HCT116 (cell line): ENCODE measurements around the gene NFIB. TPM values are rescaled to one million over a fixed set of nuclear protein-coding genes. Genes with fewer than 3 reads are reported as not detected.

Source experiments
- ATAC-seq: fragments of 200-7000 bp; cut with Tn5 transposase; 2 replicates; pipeline ENCODE4 v1.9.1; 2020; ENCODE audit warnings: mild to moderate bottlenecking, moderate library complexity
- BruUV-seq: library from RNA; stranded (reverse); fragments of 400-500 nt; replicated peaks from 2 replicates; lab custom pipeline; 2021; lab: Mats Ljungman, UMichigan
- CTCF ChIA-PET: fragments of 300-600 bp; sonication (Branson Sonifier 250); formaldehyde crosslinking; loops from one replicate; lab custom pipeline; 2021; ENCODE audit warnings: antibody characterized with exemption; lab: Charles Lee
- POLR2A ChIA-PET: fragments of 300-600, 350-600 bp; sonication (Branson Sonifier 250); formaldehyde crosslinking; loops from one replicate; lab custom pipeline; 2021; ENCODE audit warnings: antibody characterized with exemption; lab: Charles Lee
- RAD21 ChIA-PET, 2 experiments: fragments of 300-600 bp; sonication (Branson Sonifier 250); formaldehyde crosslinking; loops; one replicate each; lab custom pipeline; 2023; ENCODE audit warnings: low total read pairs in 2 of 2; ENCODE audit not compliant: uncharacterized antibody in 2 of 2, unreplicated experiment in 2 of 2, low non-redundant PET in 1 of 2; lab: Charles Lee
- DNase-seq: peaks from one replicate; pipeline ENCODE4 v3.0.0-alpha.2; 2010; ENCODE audit warnings: low read depth, low spot score
- H2AFZ ChIP-seq: fragments of 200-600 bp; shearing (Covaris generic), sonication (generic); 2 replicates; pipeline ENCODE4 v1.6.1; 2017; ENCODE audit warnings: low read depth, mixed run types, mixed read lengths, antibody characterized with exemption, low read length; ENCODE audit not compliant: poor library complexity, severe bottlenecking
- H3K27ac ChIP-seq: 2 replicates; pipeline ENCODE4 v1.5.1; 2012; ENCODE audit warnings: low read depth, low read length
- H3K27me3 ChIP-seq: fragments of 200-600 bp; sonication (generic); 2 replicates; pipeline ENCODE4 v1.6.1; 2016; ENCODE audit warnings: mixed run types, low read length, mixed read lengths; ENCODE audit not compliant: insufficient read depth
- H3K36me3 ChIP-seq, 2 experiments: fragments of 200-500 bp in 1 of 2; fragments of 200-600 bp in 1 of 2; sonication (Bioruptor generic) in 1 of 2; sonication (generic) in 1 of 2; 2 replicates each; pipeline versions ENCODE4 v1.5.1 to v1.6.1; 2014 to 2016; ENCODE audit warnings: low read length in 2 of 2, inconsistent platforms in 1 of 2, mixed read lengths in 1 of 2, mixed run types in 1 of 2; ENCODE audit not compliant: insufficient read depth in 2 of 2, control insufficient read depth in 1 of 2
- H3K4me1 ChIP-seq, 2 experiments: fragments of 200-600 bp in 1 of 2; sonication (generic) in 1 of 2; 2 replicates each; pipeline versions ENCODE4 v1.5.1 to v1.6.1; 2012 to 2017; ENCODE audit warnings: low read length in 2 of 2, inconsistent platforms in 1 of 2, mild to moderate bottlenecking in 1 of 2, mixed read lengths in 1 of 2, mixed run types in 1 of 2, moderate library complexity in 1 of 2; ENCODE audit not compliant: insufficient read depth in 2 of 2, control insufficient read depth in 1 of 2
- H3K4me2 ChIP-seq: fragments of 200-600 bp; sonication (generic); 2 replicates; pipeline ENCODE4 v1.6.1; 2017; ENCODE audit warnings: mixed run types, low read length, mixed read lengths
- H3K4me3 ChIP-seq, 2 experiments: fragments of 200-600 bp in 1 of 2; sonication (generic) in 1 of 2; replicated peaks in 1 of 2; 2 replicates each; pipeline ENCODE4 v1.5.1; 2011 to 2016; ENCODE audit warnings: low read length in 2 of 2, control low read depth in 1 of 2, low read depth in 1 of 2, mild to moderate bottlenecking in 1 of 2, mixed read lengths in 1 of 2, mixed run types in 1 of 2
- H3K79me2 ChIP-seq: fragments of 200-600 bp; sonication (generic); 2 replicates; pipeline ENCODE4 v1.6.1; 2017; ENCODE audit warnings: mild to moderate bottlenecking, mixed run types, low read length, moderate library complexity, mixed read lengths; ENCODE audit not compliant: insufficient read depth
- H3K9ac ChIP-seq: fragments of 200-600 bp; sonication (generic); 2 replicates; pipeline ENCODE4 v1.6.1; 2016; ENCODE audit warnings: low read length, mixed read lengths
- H3K9me2 ChIP-seq: fragments of 200-600 bp; sonication (generic), shearing (Covaris generic); 2 replicates; pipeline ENCODE4 v1.6.1; 2017; ENCODE audit warnings: mixed run types, mild to moderate bottlenecking, moderate library complexity; ENCODE audit not compliant: insufficient read depth
- H3K9me3 ChIP-seq, 2 experiments: fragments of 200-500 bp in 1 of 2; fragments of 200-600 bp in 1 of 2; sonication (Bioruptor generic) in 1 of 2; sonication (generic) in 1 of 2; 2 replicates each; pipeline ENCODE4 v1.6.1; 2014 to 2017; ENCODE audit warnings: low read length in 2 of 2, mixed read lengths in 2 of 2, inconsistent platforms in 1 of 2, low read depth in 1 of 2, mild to moderate bottlenecking in 1 of 2, mixed run types in 1 of 2, moderate library complexity in 1 of 2; ENCODE audit not compliant: control insufficient read depth in 1 of 2, insufficient read depth in 1 of 2
- H4K20me1 ChIP-seq: fragments of 200-600 bp; sonication (generic), shearing (Covaris generic); 2 replicates; pipeline ENCODE4 v1.6.1; 2017; ENCODE audit warnings: mixed run types, mild to moderate bottlenecking, moderate library complexity; ENCODE audit not compliant: insufficient read depth
- ATF3 ChIP-seq: IDR thresholded peaks from 2 replicates; pipeline ENCODE4 v1.6.1; 2012
- CBX3 ChIP-seq: IDR thresholded peaks from 2 replicates; pipeline ENCODE4 v1.6.1; 2012; ENCODE audit warnings: low read depth
- ELF1 ChIP-seq: IDR thresholded peaks from 2 replicates; pipeline ENCODE4 v1.6.1; 2012; ENCODE audit warnings: low read depth, borderline replicate concordance
- EZH2 ChIP-seq: fragments of 200-600 bp; sonication (generic); IDR thresholded peaks from 2 replicates; pipeline ENCODE4 v1.6.1; 2017; ENCODE audit warnings: antibody characterized with exemption, mixed run types
- FOSL1 ChIP-seq: IDR thresholded peaks from 2 replicates; pipeline ENCODE4 v1.6.1; 2012; ENCODE audit warnings: low read depth
- JUND ChIP-seq: IDR thresholded peaks from 2 replicates; pipeline ENCODE4 v1.6.1; 2012
- POLR2A ChIP-seq: IDR thresholded peaks from 2 replicates; pipeline ENCODE4 v1.7.0; 2011; ENCODE audit warnings: borderline replicate concordance; ENCODE audit not compliant: insufficient read depth, insufficient read length; ENCODE audit errors: extremely low read depth
- RAD21 ChIP-seq: IDR thresholded peaks from 2 replicates; pipeline ENCODE4 v1.6.1; 2012; ENCODE audit warnings: low read depth, mild to moderate bottlenecking
- SIN3A ChIP-seq: IDR thresholded peaks from 2 replicates; pipeline ENCODE4 v1.6.1; 2012; ENCODE audit warnings: low read depth
- SRF ChIP-seq: IDR thresholded peaks from 2 replicates; pipeline ENCODE4 v1.6.1; 2012; ENCODE audit warnings: low read depth
- TCF7L2 ChIP-seq: IDR thresholded peaks from 2 replicates; pipeline ENCODE4 v1.7.0; 2011; ENCODE audit warnings: borderline replicate concordance, inconsistent platforms; ENCODE audit not compliant: insufficient read depth, insufficient read length; ENCODE audit errors: extremely low read depth
- ZBTB33 ChIP-seq: IDR thresholded peaks from 2 replicates; pipeline ENCODE4 v1.6.1; 2011; ENCODE audit warnings: mild to moderate bottlenecking, low read length, moderate library complexity; ENCODE audit not compliant: insufficient replicate concordance; ENCODE audit errors: extremely low read depth
- ZFX ChIP-seq: fragments of 450-650 bp; IDR thresholded peaks from 2 replicates; pipeline ENCODE4 v1.6.1; 2017
- ZNF274 ChIP-seq: fragments of 200-500 bp; sonication (Bioruptor generic); IDR thresholded peaks from 2 replicates; pipeline ENCODE4 v1.6.1; 2014; ENCODE audit warnings: mild to moderate bottlenecking, low read depth, low read length, inconsistent platforms
- intact Hi-C: fragments of 100-400 bp; cut with micrococcal nuclease; formaldehyde crosslinking; loops from 2 replicates; pipeline ENCODE4 v1.10.0; 2022
- total RNA-seq: library from RNA; stranded (reverse); gene quantifications from one replicate; pipeline ENCODE4 v1.2.1, GENCODE V29; 2021; ENCODE audit not compliant: unreplicated experiment
- TF ChIP-seq, protein P1 (sequence below): IDR thresholded peaks from 2 replicates; pipeline ENCODE4 v1.6.1; 2012

NFIB gene
- total RNA-seq, 1 experiment from 2014 or later, result 6.6 TPM

DNA sequence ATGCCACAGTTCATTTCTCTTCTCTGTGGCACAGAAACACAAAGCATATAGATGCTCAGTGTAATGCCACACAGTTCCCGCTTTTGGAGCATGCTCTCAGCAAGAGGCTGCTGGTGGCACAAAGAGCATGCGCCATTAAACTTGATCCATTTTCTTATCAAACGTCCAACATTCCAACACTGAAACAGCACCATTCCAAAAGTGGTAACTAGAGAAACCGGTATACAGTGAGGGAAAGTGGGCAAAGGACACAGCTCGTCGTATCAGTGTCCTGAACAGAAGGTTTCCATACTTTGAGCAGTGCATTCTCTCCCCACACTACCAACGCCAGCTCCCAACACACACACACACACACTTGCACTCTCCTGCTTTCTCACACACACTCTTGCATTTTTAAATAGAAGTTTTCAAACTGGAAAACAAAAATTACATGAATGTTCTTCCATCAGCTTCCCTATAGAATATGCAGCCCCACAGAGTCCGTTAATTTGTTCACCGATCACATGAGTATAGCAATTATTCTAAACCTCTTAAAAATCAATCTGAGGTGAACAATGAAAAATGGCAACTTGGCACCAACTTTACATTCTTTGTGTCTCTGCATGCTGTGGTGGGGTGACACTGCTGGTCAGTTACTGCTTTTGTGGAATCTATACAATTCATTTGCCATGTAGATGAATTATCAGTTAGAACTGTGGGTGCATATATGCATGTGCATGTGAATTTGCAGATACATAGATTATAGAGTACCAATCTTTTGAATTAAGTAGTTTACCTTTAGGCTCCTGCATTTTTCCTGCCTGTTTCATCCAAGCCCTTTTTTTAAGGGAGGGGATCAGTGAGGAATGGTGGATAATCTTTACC is 5.7 kb downstream of the NFIB start:
- RAD21 ChIA-PET, result no interaction called here
- Histone ChIP-seq H3K36me3 (no peaks in the 10 kb centered on the region), H2AFZ (no peak overlapping the region), H3K4me1 (peaks cover 0 to under 1% of the 10 kb centered on the region in 2 experiments; a peak in 2 of 4 replicates), H3K4me3 (no peak overlapping the region), H3K4me2 (no peak overlapping the region), H3K27me3 (peaks cover 17% of the 10 kb centered on the region; the same call in 1 of the 2 replicates), H3K9ac (no peak overlapping the region), H3K9me2 (no peaks in the 10 kb centered on the region), H3K27ac (no peak overlapping the region), H3K79me2 (no peaks in the 10 kb centered on the region), H3K9me3 (no peaks in the 10 kb centered on the region), H4K20me1 (no peaks in the 10 kb centered on the region)
- TF ChIP-seq SIN3A, result no peak
- no peak for TF ChIP-seq ATF3
- POLR2A ChIA-PET, result no interaction called here
- no peak for DNase-seq
- no TSS peak for BruUV-seq
- intact Hi-C loops, result no loop called here
- CTCF ChIA-PET, result no interaction called here
- ATAC-seq, result no peak

DNA sequence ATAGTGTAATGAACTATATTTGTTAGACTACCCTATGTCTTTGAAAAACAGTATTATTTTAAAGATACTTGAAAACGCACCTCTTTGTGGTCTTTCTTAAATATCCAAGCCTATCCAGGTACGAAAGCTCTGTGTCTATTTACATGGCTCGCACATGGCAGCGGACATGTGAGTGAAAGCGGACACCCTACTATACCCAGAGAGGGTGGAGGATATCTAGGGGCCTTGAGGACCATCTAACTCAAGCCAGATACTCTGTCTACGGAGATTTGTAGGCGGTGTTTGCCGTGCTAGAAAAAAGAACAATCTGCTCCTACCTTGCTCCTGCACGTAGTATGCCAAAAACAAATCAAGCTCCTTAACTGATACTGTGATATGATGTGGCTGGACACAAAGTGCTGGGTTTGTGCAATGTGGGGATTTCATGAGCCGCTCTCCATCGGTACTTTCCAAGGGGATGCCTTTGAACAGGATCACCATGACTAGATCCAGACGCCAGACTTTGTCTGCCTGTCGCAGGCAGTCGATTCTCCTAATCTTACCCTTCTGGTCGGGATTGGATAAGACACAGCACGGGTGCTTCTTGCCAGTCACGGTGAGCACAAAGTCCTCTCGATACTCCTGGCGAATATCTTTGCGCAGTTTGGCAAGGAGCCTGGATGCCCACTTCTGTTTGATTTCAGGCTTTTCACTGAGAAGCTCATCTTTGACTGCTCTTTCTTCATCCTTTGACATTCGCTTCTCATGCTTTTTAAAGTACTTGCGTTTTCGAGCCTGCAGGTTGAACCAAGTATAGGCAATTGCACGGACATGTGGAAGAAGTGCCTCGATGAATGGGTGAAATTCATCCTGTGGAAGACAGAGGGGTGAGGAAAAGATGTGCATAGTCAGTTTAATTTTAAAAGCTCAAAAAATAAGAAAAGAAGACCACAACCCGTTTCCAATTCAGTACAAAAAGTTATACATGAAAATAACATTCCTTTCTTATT is 7.0 kb downstream of the NFIB start:
- H3K4me1 ChIP-seq, result no peaks in the 10 kb centered on the region
- H3K4me2 ChIP-seq, result no peak overlapping the region
- no peaks in the 10 kb centered on the region for H4K20me1 ChIP-seq
- H3K9ac ChIP-seq, result no peak overlapping the region
- no peak overlapping the region for H3K4me3 ChIP-seq
- DNase-seq (no peak), ATAC-seq (no peak)
- CTCF ChIA-PET, result no interaction called here
- no peak overlapping the region for H3K27ac ChIP-seq
- no peaks in the 10 kb centered on the region for H3K36me3 ChIP-seq
- TF ChIP-seq EZH2 (no peak), SIN3A (no peak), POLR2A (no peak), ZBTB33 (no peak), FOSL1 (no peak), ZFX (no peak), CBX3 (no peak), RAD21 (no peak), SRF (no peak), TCF7L2 (no peak), ATF3 (no peak), JUND (no peak), ZNF274 (no peak), ELF1 (no peak)
- TF ChIP-seq, protein P1, sequence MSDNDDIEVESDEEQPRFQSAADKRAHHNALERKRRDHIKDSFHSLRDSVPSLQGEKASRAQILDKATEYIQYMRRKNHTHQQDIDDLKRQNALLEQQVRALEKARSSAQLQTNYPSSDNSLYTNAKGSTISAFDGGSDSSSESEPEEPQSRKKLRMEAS, result no peak
- 0 out of 2 replicates have a peak, but pooled peaks cover 8% of the 10 kb centered on the region for H3K27me3 ChIP-seq
- no peak overlapping the region for H2AFZ ChIP-seq
- no peaks in the 10 kb centered on the region for H3K79me2 ChIP-seq
- intact Hi-C loops, result no loop called here
- RAD21 ChIA-PET, result no interaction called here
- POLR2A ChIA-PET, result no interaction called here
- no TSS peak for BruUV-seq
- H3K9me3 ChIP-seq, result no peaks in the 10 kb centered on the region
- no peaks in the 10 kb centered on the region for H3K9me2 ChIP-seq
